Effector memory CD4-positive, alpha-beta T cell (primary cell): ENCODE results near the gene SPRR1B.

ENCODE experiments used
- DNase-seq, 3 donors: peaks; one replicate each; pipeline ENCODE4 v3.0.0-alpha.2; 2020
- H3K27ac ChIP-seq: 2 replicates; pipeline ENCODE4 v1.7.0; 2013; ENCODE audit warnings: mild to moderate bottlenecking, low read length, moderate library complexity; ENCODE audit not compliant: insufficient read depth, poor library complexity, severe bottlenecking
- H3K27me3 ChIP-seq: replicated peaks from 2 replicates; pipeline ENCODE4 v1.7.0; 2013; ENCODE audit warnings: mild to moderate bottlenecking, low read length; ENCODE audit not compliant: insufficient read depth, control insufficient read depth, poor library complexity, severe bottlenecking
- H3K36me3 ChIP-seq: 2 replicates; pipeline ENCODE4 v1.7.0; 2013; ENCODE audit warnings: mild to moderate bottlenecking, low read length, moderate library complexity; ENCODE audit not compliant: control insufficient read depth, insufficient read depth
- H3K4me1 ChIP-seq: 2 replicates; pipeline ENCODE4 v1.7.0; 2013; ENCODE audit warnings: low read length, mild to moderate bottlenecking; ENCODE audit not compliant: control insufficient read depth, insufficient read depth, poor library complexity, severe bottlenecking
- H3K4me3 ChIP-seq: 2 replicates; pipeline ENCODE4 v1.7.0; 2013; ENCODE audit warnings: low read length, low read depth, mild to moderate bottlenecking; ENCODE audit not compliant: insufficient read depth, poor library complexity, severe bottlenecking
- H3K9me3 ChIP-seq: 2 replicates; pipeline ENCODE4 v1.7.0; 2013; ENCODE audit warnings: mild to moderate bottlenecking, low read length, moderate library complexity; ENCODE audit not compliant: control insufficient read depth

The SPRR1B gene

DNA sequence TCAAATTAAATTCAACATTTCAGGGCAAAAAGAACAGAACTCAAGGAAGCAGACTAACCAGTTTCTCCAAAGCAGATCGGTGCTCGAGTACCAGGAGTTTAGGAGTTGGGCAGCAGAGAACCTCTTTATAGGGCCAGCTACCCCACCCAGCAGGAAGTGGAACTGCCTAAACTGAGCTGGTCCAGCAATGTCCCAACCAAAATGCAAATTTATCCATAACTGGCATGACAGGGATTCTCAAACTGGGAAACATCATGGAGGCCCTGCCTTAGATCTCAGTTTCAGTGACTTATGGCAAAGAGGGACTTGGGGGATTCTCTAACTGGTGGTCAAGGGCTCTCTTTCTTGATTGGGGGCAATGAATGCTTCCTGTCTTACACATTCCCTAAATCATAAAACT is 40.5 kb downstream of the SPRR1B start, which contains the start of gene SPRR2B:
Gene SPRR2B (minus strand): TSS at position 101 of the 400 bp plus-strand sequence. CDS start 772 bp downstream, outside the sequence.
- Histone ChIP-seq H3K4me3 (no peak within 1 kb of the TSS), H3K27me3 (peaks cover 2% of the 10 kb centered on the region), H3K9me3 (no peaks in the 10 kb centered on the region), H3K36me3 (no peaks in the 10 kb centered on the region), H3K27ac (no peak within 1 kb of the TSS), H3K4me1 (no peaks in the 10 kb centered on the region)
- DNase-seq = no peak

DNA sequence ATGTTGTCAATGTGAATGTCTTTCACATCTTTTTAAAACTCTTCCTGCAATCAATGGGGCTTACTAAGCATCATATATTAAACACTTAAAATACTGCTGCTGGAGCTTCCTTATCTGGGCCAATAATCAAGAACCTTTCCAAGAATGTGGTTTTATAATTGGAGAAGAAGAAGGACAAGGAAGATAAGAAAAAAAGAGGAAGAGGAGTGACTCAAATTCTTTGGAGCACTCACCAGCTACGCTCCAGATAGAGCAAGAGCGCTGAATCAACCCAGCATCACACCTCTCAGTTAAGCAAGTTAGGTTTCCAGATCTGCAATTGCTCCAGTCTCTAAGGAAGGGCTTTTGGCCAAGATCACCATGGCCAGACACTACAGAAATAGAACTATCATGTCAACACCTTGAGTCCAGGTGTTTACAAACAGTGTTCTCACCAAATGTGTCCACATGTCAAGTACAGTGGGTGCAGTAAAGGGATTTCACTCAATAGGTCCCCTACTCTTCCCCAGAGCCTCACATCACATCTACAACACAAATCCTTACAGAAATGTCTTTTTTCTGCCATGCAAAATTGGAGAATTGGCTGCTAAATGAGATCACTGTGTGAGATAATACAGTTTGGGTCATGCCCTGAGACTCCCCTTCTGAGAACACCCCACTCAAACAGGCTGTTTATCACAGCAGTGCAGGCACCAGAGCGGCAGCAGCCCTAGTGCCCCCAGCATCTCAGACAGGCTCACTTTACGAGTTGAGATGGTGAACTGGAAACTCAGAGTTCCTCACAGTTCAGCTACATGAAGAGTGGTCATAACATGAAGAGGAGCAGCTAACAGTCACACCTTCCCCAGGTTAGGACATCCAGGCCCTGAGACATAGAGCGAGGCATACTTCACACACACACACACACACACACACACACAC is 42.1 kb downstream of the SPRR1B start:
- Histone ChIP-seq H3K4me1 (no peaks in the 10 kb centered on the region), H3K36me3 (no peaks in the 10 kb centered on the region), H3K27me3 (peaks cover 2% of the 10 kb centered on the region), H3K9me3 (no peaks in the 10 kb centered on the region), H3K4me3 (no peak overlapping the region), H3K27ac (no peak overlapping the region)
- no peak for DNase-seq

DNA sequence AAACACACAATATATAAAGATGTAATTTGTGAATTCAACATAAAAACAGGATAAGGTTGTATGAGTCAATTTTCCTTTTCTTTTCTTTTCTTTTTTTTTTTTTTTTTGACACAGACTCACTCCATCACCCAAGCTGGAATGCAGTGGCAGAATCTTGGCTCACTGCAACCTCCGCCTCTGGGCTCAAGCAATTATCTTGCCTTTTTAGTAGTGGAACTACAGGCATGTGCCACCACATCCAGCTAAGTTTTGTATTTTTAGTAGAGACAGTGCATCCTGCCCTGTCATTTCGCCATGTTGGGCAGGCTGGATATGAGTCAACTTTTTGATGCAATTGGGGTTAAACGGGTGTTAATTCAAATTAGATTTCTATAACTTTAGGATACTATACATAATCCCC is 50.7 kb downstream of the SPRR1B start:
- Histone ChIP-seq H3K4me1 (no peaks in the 10 kb centered on the region), H3K27me3 (no peaks in the 10 kb centered on the region), H3K27ac (no peak overlapping the region), H3K4me3 (no peak overlapping the region), H3K9me3 (no peaks in the 10 kb centered on the region), H3K36me3 (no peaks in the 10 kb centered on the region)
- no peak for DNase-seq
